Measurements from ENCODE around the gene GLP2R.
"Not testable (repeated sequence)": the region's sequence is repeated elsewhere in the genome, so short reads cannot be mapped to it uniquely, and the experiment has no call there.

Gene GLP2R

GRCh38 chr17:9825641-9826150 is at the start of gene GLP2R:
GLP2R (plus strand) TSS chr17:9825924; CDS start chr17:9826064, 140 bp downstream.
- Histone ChIP-seq H3K4me1 (ENCODE audit: insufficient read depth, low read length) (no peaks in the 10 kb centered on the region), H3K9ac (ENCODE audit: low read depth, low read length) (no peak within 1 kb of the TSS), H3K36me3 (ENCODE audit: insufficient read depth, low read length) (no peaks in the 10 kb centered on the region), H3K9me3 (ENCODE audit: control insufficient read depth, insufficient read depth, low read length) (no peaks in the 10 kb centered on the region)

DNA sequence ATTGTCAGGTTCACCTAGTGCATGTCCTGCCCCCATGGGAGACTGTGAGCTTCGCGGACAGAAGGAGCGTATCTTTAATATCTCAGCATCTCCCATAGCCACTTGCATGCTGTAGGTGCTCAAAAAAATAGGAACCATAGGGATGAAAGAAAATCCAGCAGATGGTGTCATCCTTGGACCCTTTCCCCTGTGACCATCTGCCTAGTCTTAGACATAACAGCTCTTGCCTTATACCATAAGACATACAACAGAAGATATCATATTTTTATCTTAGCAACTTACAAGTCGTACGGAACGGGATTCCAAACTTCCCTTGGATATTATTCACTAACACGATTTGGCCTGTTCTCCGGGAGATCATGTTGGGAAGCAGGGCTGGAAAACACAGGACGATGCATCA is 48.8 kb upstream of the GLP2R start:
- no peak overlapping the region for H3K9ac ChIP-seq (ENCODE audit: low read depth, low read length)
- no peaks in the 10 kb centered on the region for H3K9me3 ChIP-seq (ENCODE audit: control insufficient read depth, insufficient read depth, low read length)
- no peaks in the 10 kb centered on the region for H3K36me3 ChIP-seq (ENCODE audit: insufficient read depth, low read length)
- H3K4me1 ChIP-seq (ENCODE audit: insufficient read depth, low read length): no peaks in the 10 kb centered on the region

DNA sequence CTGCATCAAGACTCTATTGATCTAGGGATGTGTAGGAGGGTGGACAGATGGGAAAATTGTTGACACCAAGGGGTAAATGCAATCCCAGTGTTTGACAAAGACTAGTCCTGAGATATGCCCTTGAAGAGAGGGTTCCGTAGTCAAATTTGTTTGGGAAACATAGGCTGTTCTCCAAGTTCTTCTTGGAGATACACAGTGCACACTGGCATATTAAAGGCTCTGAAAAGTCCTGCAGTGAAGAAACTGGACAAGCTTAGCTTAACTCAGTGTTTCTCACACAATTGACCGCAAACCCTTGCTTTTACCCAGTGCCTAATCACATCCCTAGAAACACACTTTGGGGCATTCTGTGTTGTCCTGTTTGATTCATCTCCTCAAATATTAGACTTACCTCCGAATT is 45.2 kb upstream of the GLP2R start:
- Histone ChIP-seq H3K9me3 (ENCODE audit: control insufficient read depth, insufficient read depth, low read length) (no peaks in the 10 kb centered on the region), H3K4me1 (ENCODE audit: insufficient read depth, low read length) (no peaks in the 10 kb centered on the region), H3K36me3 (ENCODE audit: insufficient read depth, low read length) (no peaks in the 10 kb centered on the region), H3K9ac (ENCODE audit: low read depth, low read length) (no peak overlapping the region)

DNA sequence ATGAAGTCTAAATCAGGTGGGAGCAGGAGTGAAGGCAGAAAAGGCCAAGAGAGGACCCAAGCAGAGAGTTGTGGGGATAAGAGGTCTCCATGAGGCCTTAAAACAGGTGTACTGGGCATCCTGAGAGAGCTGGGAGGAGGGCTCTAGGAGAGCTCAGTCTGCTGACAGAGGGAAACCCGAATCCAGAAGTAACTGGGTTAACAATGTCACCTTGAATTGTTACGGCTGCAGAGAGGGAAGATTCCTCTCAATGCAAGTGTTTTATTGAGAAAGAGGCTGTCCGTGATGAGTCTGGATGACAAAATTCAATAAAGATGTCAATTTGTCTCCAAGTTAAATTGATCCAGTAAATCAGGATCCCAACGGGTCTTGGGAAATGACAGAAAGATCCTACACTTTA is 42.7 kb upstream of the GLP2R start:
- no peaks in the 10 kb centered on the region for H3K36me3 ChIP-seq (ENCODE audit: insufficient read depth, low read length)
- H3K9ac ChIP-seq (ENCODE audit: low read depth, low read length): no peak overlapping the region
- no peaks in the 10 kb centered on the region for H3K4me1 ChIP-seq (ENCODE audit: insufficient read depth, low read length)
- no peaks in the 10 kb centered on the region for H3K9me3 ChIP-seq (ENCODE audit: control insufficient read depth, insufficient read depth, low read length)

GRCh38 chr17:9783465-9783864 is 42.3 kb upstream of the GLP2R start:
- not testable (repeated sequence) for H3K9ac ChIP-seq (ENCODE audit: low read depth, low read length); H3K36me3 ChIP-seq (ENCODE audit: insufficient read depth, low read length); H3K9me3 ChIP-seq (ENCODE audit: control insufficient read depth, insufficient read depth, low read length); H3K4me1 ChIP-seq (ENCODE audit: insufficient read depth, low read length)

GRCh38 chr17:9784544-9784943 is 41.2 kb upstream of the GLP2R start:
- Histone ChIP-seq H3K9me3 (ENCODE audit: control insufficient read depth, insufficient read depth, low read length) (no peaks in the 10 kb centered on the region), H3K9ac (ENCODE audit: low read depth, low read length) (no peak overlapping the region), H3K4me1 (ENCODE audit: insufficient read depth, low read length) (no peaks in the 10 kb centered on the region), H3K36me3 (ENCODE audit: insufficient read depth, low read length) (no peaks in the 10 kb centered on the region)

DNA sequence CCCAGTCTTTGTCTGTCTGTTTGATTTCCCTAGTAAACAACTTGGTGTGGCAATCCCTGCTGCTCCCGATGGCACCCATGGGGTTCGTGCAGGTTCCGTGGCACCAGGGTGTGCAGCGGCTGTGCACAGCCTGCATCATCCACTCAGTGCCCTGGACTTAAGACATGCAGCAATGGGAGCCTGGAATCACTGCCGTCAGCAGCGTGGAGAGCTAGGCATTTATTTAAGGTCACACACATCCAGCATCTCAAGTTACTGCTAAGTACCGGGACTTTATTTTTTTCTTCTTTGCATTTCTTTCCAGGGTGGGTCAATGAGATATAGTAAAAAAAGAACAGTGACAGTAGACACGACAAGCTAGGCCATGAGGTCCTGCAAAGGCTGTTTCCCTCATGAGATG is 37.1 kb upstream of the GLP2R start:
- Histone ChIP-seq H3K9ac (ENCODE audit: low read depth, low read length) (no peak overlapping the region), H3K9me3 (ENCODE audit: control insufficient read depth, insufficient read depth, low read length) (no peaks in the 10 kb centered on the region), H3K36me3 (ENCODE audit: insufficient read depth, low read length) (no peaks in the 10 kb centered on the region), H3K4me1 (ENCODE audit: insufficient read depth, low read length) (no peaks in the 10 kb centered on the region)

- no peaks in the 10 kb centered on the region for H3K4me1 ChIP-seq (ENCODE audit: insufficient read depth, low read length)
- no peaks in the 10 kb centered on the region for H3K9me3 ChIP-seq (ENCODE audit: control insufficient read depth, insufficient read depth, low read length)
- H3K36me3 ChIP-seq (ENCODE audit: insufficient read depth, low read length): no peaks in the 10 kb centered on the region
- no peak overlapping the region for H3K9ac ChIP-seq (ENCODE audit: low read depth, low read length)
These were observed 35.4 kb upstream of the GLP2R start for GRCh38 chr17:9790316-9790715.

- no peaks in the 10 kb centered on the region for H3K36me3 ChIP-seq (ENCODE audit: insufficient read depth, low read length)
- no peaks in the 10 kb centered on the region for H3K4me1 ChIP-seq (ENCODE audit: insufficient read depth, low read length)
- H3K9me3 ChIP-seq (ENCODE audit: control insufficient read depth, insufficient read depth, low read length): no peaks in the 10 kb centered on the region
- no peak within 1 kb of the TSS for H3K9ac ChIP-seq (ENCODE audit: low read depth, low read length)
These were observed 34.5 kb upstream of the GLP2R start, which contains the start of gene DHRS7C for GRCh38 chr17:9790889-9791876. DHRS7C (minus strand) TSS chr17:9791592; CDS start chr17:9791284, 308 bp downstream.

- Histone ChIP-seq H3K9me3 (ENCODE audit: control insufficient read depth, insufficient read depth, low read length) (no peaks in the 10 kb centered on the region), H3K9ac (ENCODE audit: low read depth, low read length) (no peak overlapping the region), H3K4me1 (ENCODE audit: insufficient read depth, low read length) (no peaks in the 10 kb centered on the region), H3K36me3 (ENCODE audit: insufficient read depth, low read length) (no peaks in the 10 kb centered on the region)
These were observed 33.4 kb upstream of the GLP2R start for GRCh38 chr17:9792181-9792840.

- Histone ChIP-seq H3K36me3 (ENCODE audit: insufficient read depth, low read length) (no peaks in the 10 kb centered on the region), H3K9ac (ENCODE audit: low read depth, low read length) (no peak overlapping the region), H3K4me1 (ENCODE audit: insufficient read depth, low read length) (peaks cover 3% of the 10 kb centered on the region; the same call in 1 of the 2 replicates), H3K9me3 (ENCODE audit: control insufficient read depth, insufficient read depth, low read length) (no peaks in the 10 kb centered on the region)
These were observed 27.7 kb upstream of the GLP2R start for GRCh38 chr17:9798008-9798407.

DNA sequence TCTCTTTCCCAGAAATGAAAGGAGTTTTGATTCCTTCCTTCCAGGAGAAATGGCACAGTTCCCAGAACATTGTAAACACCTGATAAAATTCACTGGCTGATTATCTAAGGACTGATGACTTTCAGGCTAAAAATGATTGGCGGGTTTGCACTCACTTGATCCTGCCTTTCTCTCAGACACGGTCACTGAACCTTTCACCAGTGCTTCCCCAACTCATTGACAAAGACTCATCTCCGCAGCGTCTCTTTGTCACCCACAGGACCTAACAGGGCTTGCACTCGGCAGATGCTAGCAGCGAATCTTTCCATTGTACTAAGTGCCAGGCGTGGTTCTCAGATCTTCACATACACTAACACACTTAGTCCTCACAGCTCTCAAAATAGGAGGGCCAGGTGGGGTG is 27.0 kb upstream of the GLP2R start:
- Histone ChIP-seq H3K9ac (ENCODE audit: low read depth, low read length) (no peak overlapping the region), H3K4me1 (ENCODE audit: insufficient read depth, low read length) (peaks cover 3% of the 10 kb centered on the region; the same call in 1 of the 2 replicates), H3K9me3 (ENCODE audit: control insufficient read depth, insufficient read depth, low read length) (no peaks in the 10 kb centered on the region), H3K36me3 (ENCODE audit: insufficient read depth, low read length) (no peaks in the 10 kb centered on the region)

DNA sequence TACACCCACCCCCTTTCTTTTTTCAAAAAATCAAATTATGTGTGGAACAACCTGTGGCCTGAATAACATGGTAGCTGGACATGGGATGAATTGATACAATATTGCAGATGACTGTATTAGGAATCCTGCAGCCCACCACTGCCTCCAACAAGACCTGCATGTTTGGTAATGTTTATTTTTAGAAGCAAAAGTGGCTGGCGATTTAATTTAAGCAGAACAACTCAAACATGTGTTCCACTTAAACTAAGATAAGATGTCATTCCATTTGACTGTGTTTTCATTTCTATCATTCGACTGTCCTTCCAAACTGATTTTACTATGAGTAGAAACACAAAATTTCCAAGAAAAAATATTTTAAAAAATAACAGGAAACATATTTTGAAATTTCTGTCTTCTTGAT is 24.2 kb upstream of the GLP2R start:
- no peaks in the 10 kb centered on the region for H3K9me3 ChIP-seq (ENCODE audit: control insufficient read depth, insufficient read depth, low read length)
- peaks cover 3% of the 10 kb centered on the region; the same call in 1 of the 2 replicates for H3K4me1 ChIP-seq (ENCODE audit: insufficient read depth, low read length)
- no peak overlapping the region for H3K9ac ChIP-seq (ENCODE audit: low read depth, low read length)
- H3K36me3 ChIP-seq (ENCODE audit: insufficient read depth, low read length): no peaks in the 10 kb centered on the region

DNA sequence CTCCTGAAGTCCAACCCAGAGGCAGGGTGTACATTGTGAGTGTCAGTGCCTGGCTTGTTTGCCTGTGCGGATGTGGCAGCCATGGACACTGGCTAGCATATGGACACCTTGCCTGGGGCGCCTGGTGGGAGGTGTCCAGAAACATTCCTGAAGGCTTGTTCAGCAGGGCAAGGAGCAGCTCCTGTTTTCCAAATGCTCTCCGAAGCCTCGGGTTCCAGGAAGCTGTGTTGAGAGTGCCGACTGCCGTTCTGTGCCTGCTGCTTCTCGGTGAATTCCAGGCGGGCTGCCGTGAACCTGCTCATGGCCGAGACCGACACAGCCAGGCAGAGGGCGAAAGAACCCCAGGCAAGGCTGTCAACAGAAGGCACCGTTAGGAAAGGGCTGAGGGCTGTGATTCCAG is 23.4 kb upstream of the GLP2R start:
- Histone ChIP-seq H3K36me3 (ENCODE audit: insufficient read depth, low read length) (no peaks in the 10 kb centered on the region), H3K9ac (ENCODE audit: low read depth, low read length) (no peak overlapping the region), H3K4me1 (ENCODE audit: insufficient read depth, low read length) (peaks cover 3% of the 10 kb centered on the region; the same call in 1 of the 2 replicates), H3K9me3 (ENCODE audit: control insufficient read depth, insufficient read depth, low read length) (no peaks in the 10 kb centered on the region)
